Putamen (tissue), 1 donor: ENCODE results near the gene GALNT13.

Experiments
- DNase-seq: peaks from one replicate; pipeline ENCODE4 v3.0.0-alpha.2; 2016; ENCODE audit warnings: low spot score

GALNT13 gene

GRCh38 chr2:154125891-154126290, 254.2 kb downstream of the GALNT13 start:
- no peak for DNase-seq

GRCh38 chr2:154130821-154131220, 259.1 kb downstream of the GALNT13 start:
- no peak for DNase-seq

- DNase-seq: no peak
Measured at GRCh38 chr2:154132827-154133226, 261.1 kb downstream of the GALNT13 start.

- DNase-seq: no peak
Measured at GRCh38 chr2:154133823-154134222, 262.1 kb downstream of the GALNT13 start.

GRCh38 chr2:154140249-154141025, 268.7 kb downstream of the GALNT13 start:
- DNase-seq: no peak

- no peak for DNase-seq
Measured at GRCh38 chr2:154142480-154142879, 270.8 kb downstream of the GALNT13 start.

GRCh38 chr2:154143105-154143504, 271.4 kb downstream of the GALNT13 start:
- DNase-seq: no peak

- DNase-seq: no peak
Measured at GRCh38 chr2:154158101-154158500, 286.4 kb downstream of the GALNT13 start.

GRCh38 chr2:154161286-154161685, 289.6 kb downstream of the GALNT13 start:
- DNase-seq: no peak

GRCh38 chr2:154170400-154170799, 298.7 kb downstream of the GALNT13 start:
- DNase-seq: no peak

- no peak for DNase-seq
Measured at GRCh38 chr2:154173164-154173563, 301.4 kb downstream of the GALNT13 start.

- DNase-seq: no peak
Measured at GRCh38 chr2:154173919-154174318, 302.2 kb downstream of the GALNT13 start.

GRCh38 chr2:154182008-154182407, 310.3 kb downstream of the GALNT13 start:
- no peak for DNase-seq

GRCh38 chr2:154187948-154188347, 316.2 kb downstream of the GALNT13 start:
- DNase-seq: no peak

GRCh38 chr2:154189953-154190352, 318.2 kb downstream of the GALNT13 start:
- DNase-seq: no peak

- DNase-seq: no peak
Measured at GRCh38 chr2:154193246-154193645, 321.5 kb downstream of the GALNT13 start.

- DNase-seq: no peak
Measured at GRCh38 chr2:154194909-154195643, 323.4 kb downstream of the GALNT13 start.

- DNase-seq: no peak
Measured at GRCh38 chr2:154195644-154196195, 324.0 kb downstream of the GALNT13 start.

- DNase-seq: no peak
Measured at GRCh38 chr2:154198866-154199265, 327.1 kb downstream of the GALNT13 start.

GRCh38 chr2:154203206-154203605, 331.5 kb downstream of the GALNT13 start:
- DNase-seq: no peak

- DNase-seq: no peak
Measured at GRCh38 chr2:154203902-154204301, 332.2 kb downstream of the GALNT13 start.

- no peak for DNase-seq
Measured at GRCh38 chr2:154207288-154208047, 335.7 kb downstream of the GALNT13 start.
